Frontal cortex (tissue), 4 donors: Measurements from ENCODE around the gene MACROD1. TPM values are rescaled to one million over a fixed set of nuclear protein-coding genes. Genes with fewer than 3 reads are reported as not detected.

Experiments used
- DNase-seq, 2 donors: peaks; one replicate each; pipeline ENCODE4 v3.0.0; 2012; ENCODE audit warnings: low spot score in 2 of 2
- FAIRE-seq: peaks from 2 replicates; lab custom pipeline; 2012; peaks lifted over from hg19 to GRCh38; lab: Jason Lieb, UNC
- total RNA-seq: library from RNA; depleted of rRNA; stranded (reverse); fragments of >200 nt; gene quantifications from one replicate; pipeline ENCODE4 v1.2.3, GENCODE V29; 2014
- donor health status: control.
- donor health status: control.
- donor health status: control.

MACROD1 gene
- total RNA-seq, 1 donor from 2014 or later: 19.6 TPM

DNA sequence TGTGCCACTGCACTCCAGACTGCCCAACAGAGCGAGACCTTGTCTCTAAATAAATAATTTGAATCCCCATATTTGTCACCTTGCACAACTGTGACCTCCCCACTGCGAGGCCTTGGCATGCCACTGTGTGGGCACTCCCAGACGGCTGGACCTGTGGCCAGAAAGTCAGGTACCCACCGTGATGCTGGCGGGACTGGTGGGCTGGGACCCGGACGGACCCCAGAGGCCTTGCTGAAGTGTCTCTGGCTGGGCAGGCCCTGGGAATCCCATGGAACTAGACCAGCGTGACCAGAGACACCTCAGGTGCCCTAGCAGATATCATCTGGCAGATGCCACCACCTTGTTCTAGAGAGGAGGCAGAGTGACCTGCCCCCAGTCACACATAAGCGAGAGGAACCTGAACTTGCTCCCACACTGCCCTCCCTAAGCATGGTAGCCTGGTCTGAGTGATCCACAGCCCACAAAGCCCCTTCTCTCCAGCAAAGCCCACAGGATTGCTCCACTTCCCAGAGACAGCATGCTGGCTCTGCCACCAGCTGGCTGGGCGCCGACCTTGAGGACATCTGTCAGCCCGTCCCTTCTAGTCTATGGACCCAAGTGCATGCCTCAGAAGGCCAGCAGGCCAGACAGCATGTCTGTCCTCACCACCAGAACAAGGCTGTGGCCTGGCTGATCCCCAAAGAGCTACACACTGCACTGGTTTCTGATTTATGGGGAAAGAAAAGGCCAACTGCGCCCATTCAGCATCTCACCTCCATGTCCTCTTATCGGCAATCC is 9.5 kb downstream of the MACROD1 start:
- DNase-seq (no peak), FAIRE-seq (no peak)

GRCh38 chr11:64153812-64154211 is 12.1 kb downstream of the MACROD1 start:
- FAIRE-seq (no peak), DNase-seq (no peak)

GRCh38 chr11:64152841-64153691 is 12.8 kb downstream of the MACROD1 start:
- DNase-seq (peak; percentile 79 to 95), FAIRE-seq (no peak)

GRCh38 chr11:64151337-64151736 is 14.6 kb downstream of the MACROD1 start:
- no peak for DNase-seq
- no peak for FAIRE-seq

- DNase-seq: no peak
- FAIRE-seq: no peak
Observed at GRCh38 chr11:64150481-64151239, 15.3 kb downstream of the MACROD1 start.

GRCh38 chr11:64150051-64150450 is 15.9 kb downstream of the MACROD1 start:
- no peak for FAIRE-seq

GRCh38 chr11:64148917-64149617 is 16.8 kb downstream of the MACROD1 start:
- no peak for FAIRE-seq
- no peak for DNase-seq

More at GRCh38 chr11:64150051-64150450, 15.9 kb downstream of the MACROD1 start:
- DNase-seq: no peak

GRCh38 chr11:64148226-64148916 is 17.5 kb downstream of the MACROD1 start:
- DNase-seq (peak; percentile 74 to 80), FAIRE-seq (no peak)

GRCh38 chr11:64146036-64146955 is 19.6 kb downstream of the MACROD1 start:
- no peak for DNase-seq
- no peak for FAIRE-seq

DNA sequence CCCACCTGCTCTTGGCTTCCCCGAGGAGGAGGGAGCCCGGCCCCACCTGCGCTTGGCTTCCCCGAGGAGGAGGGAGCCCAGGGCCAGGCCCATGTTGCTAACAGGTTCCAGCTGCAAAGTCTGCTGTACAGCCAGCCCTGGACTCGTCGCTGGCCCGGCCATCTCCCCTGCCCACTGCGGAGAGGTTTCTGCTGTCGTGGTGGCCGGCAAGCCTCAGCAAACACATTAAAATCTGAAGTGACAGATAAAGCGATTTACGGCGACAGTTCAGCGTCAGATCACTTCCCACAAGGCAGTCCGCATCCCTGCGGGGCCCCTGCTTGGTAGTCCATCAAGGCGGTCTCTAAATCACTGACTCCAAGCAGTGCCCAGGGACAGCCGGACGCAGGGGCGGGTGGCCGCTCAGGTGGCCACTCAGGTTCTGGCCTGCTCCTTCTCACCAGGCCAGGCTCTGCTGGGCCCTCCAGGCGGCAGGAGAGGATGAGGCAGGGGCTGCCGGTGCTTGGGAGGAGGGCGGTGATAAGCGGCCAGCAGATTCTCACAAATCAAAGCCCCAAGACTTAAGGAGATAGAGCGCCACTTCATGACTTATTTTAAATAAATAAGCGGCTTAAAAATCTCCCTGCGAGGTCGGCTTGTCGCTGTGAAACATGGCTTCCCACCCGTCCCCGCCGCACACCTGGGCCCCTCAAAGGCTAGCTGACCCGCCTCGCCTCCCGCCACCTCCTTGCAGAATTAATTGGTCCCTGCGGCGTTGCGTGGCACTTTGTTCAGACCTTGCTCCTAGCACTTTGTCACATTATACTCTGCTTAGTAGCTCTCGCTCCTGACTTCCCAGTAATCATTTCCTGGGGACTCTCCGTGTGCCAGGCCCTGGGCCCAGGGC is 21.1 kb downstream of the MACROD1 start:
- no peak for DNase-seq
- no peak for FAIRE-seq

GRCh38 chr11:64141081-64141783 is 24.7 kb downstream of the MACROD1 start:
- no peak for FAIRE-seq
- no peak for DNase-seq

- no peak for DNase-seq
- FAIRE-seq: no peak
Observed at GRCh38 chr11:64140082-64140481, 25.8 kb downstream of the MACROD1 start.

- FAIRE-seq: no peak
- DNase-seq: no peak
Observed at GRCh38 chr11:64139049-64139448, 26.9 kb downstream of the MACROD1 start.

GRCh38 chr11:64138398-64138797 is 27.5 kb downstream of the MACROD1 start:
- DNase-seq (no peak), FAIRE-seq (no peak)

- no peak for FAIRE-seq
- no peak for DNase-seq
Observed at GRCh38 chr11:64136765-64137441, 29.0 kb downstream of the MACROD1 start.

- no peak for DNase-seq
- FAIRE-seq: no peak
Observed at GRCh38 chr11:64135711-64136110, 30.2 kb downstream of the MACROD1 start.
